ENCODE measurements around the gene ERFL. TPM values are rescaled to one million over a fixed set of nuclear protein-coding genes. Genes with fewer than 3 reads are reported as not detected.
"Not testable (repeated sequence)": the region's sequence is repeated elsewhere in the genome, so short reads cannot be mapped to it uniquely, and the experiment has no call there.

Gene ERFL
- total RNA-seq, 1 experiment from 2014 or later: 0.47 TPM

DNA sequence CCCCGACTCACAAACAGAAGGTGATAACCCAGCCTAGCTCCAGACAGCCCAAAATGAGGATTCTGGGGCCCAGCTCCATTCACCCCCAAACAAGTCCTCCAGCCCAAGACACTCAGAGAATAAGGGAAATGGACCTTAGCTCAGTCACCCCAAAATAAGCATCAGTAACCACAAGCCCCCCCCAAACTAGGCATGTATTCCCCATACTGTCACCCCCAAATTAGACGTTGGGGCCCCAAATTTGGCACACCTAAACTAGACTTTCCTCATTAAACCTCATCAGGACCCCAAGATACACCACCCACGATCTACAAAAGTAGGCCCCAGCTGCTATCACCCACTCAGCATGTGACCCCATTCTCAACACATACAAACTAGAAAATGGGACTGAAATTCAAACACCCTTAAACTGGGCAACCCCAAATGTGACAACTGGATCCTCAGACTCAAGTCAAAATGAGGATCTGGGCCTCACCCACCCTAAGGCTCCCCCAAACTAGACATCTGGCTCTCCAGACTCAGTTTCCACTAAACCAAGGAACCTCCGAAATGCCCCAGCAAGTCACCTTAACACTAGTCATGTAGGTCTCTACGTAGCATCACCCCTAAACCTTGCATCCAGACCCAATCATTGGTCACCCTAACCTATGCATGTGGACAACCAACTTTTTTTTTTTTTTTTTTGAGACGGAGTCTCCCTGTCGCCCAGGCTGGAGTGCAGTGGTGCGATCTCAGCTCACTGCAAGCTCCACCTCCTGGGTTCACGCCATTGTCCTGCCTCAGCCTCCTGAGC is 13.4 kb upstream of the ERFL start:
- no peak for DNase-seq (ENCODE audit: low spot score)

DNA sequence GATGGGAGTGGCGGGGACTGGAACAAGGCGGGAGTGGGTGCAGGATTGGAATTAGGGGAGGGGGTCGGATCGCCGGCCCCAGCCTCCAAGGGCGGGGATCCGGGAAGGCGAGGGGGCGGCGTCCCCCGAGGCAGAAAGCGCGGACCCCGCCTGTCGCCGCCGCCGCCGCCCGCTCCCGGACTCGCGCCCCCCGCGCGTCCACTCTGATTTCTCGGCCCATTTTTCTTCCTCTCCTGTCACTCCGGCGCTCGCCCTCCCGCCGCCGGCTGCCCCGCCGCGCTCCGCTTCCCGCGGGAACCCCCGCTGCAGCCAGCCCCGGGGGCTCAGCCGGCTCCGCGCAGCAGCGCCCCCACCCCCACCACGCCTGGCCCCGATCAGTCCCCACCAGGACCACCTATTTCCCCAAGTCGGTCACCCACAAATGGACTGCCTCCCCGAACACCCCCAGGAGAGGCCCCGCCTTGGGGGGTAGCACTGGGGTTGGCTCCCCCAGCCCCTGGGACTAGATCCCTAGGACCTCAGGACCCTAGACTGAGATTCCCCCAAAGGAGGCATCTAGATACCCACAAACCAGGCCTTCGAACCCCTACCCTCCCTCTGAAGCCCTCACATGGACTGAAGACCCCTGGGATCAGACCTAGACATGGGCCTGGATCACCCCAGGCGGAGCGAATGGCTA is 12.6 kb upstream of the ERFL start:
- no peak for DNase-seq (ENCODE audit: low spot score)

DNA sequence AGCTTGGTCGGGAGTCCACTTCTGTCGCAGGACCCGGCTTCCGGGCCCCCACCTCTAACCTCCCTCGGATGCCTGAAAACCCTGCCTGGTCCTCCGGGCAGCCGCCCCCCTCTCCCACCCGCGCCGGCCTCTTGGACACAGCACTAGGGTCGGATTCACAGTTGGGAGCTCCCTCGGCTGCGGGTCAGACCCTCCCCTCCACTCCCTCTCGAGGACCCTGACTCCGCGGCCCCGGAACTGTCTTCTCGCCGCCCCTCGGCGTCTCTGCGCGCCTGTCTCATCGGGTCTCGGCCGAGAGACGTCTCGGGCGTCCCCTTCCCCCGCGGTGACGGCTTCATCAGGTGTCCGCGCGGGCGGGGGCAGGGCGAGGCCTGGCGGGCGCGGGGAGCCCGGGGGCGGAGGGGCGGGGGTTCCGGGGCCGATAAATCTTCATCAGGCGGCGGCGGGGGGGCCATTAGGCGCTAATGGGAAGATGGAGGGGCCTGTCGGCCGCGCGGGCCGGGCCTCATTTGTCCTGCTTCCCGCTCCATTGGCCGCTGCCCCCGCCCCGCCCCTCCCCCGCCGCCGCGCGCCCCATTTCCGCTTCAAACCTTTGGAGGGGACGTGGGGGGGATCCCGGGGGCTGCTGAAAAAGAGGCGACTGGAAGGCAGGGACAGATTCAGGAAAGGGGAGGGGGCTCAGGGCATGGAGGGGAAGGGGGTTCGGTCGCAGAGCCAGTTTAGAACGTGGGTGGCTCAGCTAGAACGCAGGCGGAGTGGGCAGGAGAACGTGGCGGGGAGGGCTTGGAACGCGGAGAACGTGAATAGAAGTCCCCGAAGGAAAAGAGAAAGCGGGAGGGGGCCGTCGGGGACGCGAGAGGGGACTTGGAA is 11.8 kb upstream of the ERFL start:
- DNase-seq (ENCODE audit: low spot score): no peak

DNA sequence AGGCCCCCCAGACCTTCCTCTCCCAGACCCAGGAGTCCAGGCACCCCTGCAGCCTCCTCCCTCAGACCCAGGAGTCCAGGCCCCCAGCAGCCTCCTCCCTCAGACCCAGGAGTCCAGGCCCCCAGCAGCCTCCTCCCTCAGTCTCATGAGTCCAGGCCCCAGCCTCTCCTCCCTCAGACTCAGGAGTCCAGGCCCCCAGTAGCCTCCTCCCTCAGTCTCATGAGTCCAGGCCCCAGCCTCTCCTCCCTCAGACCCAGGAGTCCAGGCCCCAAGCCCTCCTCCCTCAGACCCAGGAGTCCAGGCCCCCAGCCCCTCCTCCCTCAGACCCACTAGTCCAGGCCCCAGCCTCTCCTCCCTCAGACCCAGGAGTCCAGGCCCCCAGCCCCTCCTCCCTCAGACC is 11.0 kb upstream of the ERFL start:
- not testable (repeated sequence) for DNase-seq (ENCODE audit: low spot score)

DNA sequence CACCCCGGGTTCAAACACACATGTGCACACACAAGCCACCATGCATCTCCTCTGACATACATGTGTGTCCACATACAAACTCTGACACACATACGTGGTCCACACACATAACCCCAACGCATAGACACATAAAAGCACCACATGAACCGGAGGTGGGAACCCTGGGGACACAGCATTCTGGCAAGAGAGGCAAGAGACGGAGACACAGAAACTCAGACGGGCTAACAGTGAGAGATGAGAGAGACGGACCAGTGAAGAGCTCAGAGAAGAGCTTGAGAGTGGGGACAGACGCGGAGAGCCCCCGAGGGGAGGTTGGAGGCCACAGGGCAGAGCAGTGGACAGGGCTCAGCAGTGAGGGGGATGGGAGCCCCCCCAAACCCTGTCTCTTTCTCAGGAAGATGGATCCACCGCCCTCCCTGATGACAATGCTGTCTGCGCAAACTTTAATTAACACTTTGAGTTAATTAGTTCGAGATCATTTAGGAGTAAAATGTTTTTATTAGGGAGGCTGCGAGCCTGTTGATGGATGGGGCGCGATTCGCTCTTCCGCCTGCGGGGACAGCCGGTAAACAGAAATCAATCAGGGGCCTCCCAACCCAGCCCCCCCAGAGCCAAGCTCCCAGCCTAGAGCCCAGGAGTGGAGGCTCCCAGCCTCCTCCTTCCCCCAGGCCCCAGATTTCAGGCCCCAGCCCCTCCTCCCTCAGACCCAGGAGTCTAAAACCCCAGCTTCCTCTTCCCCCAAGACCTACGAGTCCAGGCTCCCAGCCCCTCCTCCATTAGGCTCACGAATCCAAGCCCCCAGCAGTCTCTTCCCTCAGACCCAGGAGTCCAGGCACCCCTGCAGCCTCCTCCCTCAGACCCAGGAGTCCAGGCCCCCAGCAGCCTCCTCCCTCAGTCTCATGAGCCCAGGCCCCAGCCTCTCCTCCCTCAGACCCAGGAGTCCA is 9.5 kb upstream of the ERFL start:
- no peak for DNase-seq (ENCODE audit: low spot score)

DNA sequence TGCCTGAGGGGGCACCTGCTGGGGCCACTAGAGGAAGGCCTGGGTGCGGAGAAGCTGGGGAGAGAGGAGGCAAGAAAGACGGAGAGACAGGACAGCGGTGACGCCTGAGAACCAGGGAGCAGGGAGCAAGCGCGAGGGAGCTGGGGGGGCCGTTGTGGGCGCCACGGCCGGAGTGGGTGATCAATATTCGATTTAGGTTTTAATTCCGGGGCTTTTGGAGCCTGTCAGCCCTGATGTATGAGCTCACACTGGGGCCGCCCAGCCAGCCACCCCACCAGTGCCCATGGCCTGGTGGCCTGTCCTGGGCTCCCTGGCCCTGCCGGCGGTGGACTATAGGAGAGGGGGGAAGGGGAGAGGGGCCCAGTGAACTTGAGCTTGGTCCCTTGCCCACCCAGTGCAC is 8.7 kb upstream of the ERFL start:
- DNase-seq (ENCODE audit: low spot score): no peak

DNA sequence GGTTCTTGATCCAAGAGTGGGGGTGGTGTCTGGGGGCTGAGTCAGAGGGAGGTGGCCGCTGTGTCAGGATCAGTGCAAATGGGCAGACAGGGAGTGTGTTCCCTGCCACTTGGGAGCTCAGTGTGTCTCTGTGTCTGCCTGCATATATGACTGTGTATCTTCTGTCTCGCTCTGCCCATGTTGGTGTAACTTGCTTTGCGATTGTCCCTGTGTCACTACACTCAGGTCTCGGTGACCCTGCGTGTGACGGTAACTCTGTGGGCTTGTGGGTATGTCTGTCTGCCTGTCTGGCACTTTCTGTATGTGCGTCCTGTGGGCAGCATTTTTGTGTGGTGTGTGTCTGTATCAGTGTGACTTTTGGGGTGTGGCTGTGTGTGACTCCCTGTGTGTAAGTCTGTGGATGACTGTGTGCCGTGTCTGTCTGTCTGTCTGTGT is 8.2 kb upstream of the ERFL start:
- peak; percentile 55 for DNase-seq (ENCODE audit: low spot score)

DNA sequence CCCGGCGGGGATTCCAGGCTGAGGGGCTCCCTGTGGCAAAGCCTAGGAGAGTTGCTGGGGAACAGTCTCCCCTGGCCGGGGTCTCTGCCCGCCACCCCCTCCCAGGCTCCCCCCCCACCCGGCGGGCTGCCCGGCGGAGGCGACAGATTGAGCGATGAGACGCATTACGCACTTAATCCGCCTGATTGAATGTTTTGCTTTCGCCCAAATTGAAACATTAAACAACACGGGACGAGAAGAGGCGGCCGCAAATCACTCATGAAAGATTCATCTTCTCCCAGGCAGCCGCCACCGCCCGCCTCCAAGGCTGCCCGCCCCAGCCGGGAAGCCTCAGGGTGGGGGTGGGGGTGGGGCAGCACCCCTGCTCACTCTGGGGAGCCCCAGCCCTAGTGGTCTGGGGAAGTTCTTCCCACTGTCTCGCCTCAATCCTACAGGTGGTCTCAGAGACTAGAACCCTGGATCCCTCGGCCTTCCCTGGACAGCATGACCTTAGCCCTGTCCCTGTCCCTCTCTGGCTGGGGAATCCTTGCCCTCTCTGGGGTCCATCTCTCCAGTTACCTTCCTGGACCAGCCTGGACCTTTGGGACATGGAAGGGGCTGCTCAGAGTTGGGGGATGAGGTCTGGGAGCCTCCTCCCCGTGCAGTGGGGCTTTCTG is 7.6 kb upstream of the ERFL start:
- peak; percentile 29 for DNase-seq (ENCODE audit: low spot score)

DNA sequence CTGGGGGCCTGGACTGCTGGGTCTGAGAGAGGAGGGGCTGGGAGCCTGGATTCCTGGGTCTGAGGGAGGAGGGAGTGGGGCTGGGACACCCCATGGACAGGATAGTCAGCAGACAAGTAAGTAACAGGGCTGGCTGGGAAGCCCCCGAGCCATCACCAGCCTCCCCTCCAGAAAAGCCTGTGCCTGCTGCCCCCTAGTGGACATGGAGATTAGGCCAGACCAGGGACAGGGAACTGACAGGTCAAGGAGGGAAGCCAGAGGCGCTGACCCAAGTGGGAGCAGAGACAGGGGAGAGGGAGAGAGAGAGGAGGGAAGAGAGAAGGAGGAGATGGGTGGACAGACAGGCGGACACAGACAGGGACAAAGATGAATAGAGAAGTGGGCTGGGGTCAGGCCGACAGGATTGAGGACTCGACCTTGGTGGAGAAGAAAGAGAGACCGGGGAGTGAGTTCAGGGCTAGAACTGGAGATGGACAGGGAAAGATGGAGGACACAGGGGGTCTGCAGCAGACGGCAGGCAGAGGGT is 6.7 kb upstream of the ERFL start:
- DNase-seq (ENCODE audit: low spot score): peak; percentile 70

DNA sequence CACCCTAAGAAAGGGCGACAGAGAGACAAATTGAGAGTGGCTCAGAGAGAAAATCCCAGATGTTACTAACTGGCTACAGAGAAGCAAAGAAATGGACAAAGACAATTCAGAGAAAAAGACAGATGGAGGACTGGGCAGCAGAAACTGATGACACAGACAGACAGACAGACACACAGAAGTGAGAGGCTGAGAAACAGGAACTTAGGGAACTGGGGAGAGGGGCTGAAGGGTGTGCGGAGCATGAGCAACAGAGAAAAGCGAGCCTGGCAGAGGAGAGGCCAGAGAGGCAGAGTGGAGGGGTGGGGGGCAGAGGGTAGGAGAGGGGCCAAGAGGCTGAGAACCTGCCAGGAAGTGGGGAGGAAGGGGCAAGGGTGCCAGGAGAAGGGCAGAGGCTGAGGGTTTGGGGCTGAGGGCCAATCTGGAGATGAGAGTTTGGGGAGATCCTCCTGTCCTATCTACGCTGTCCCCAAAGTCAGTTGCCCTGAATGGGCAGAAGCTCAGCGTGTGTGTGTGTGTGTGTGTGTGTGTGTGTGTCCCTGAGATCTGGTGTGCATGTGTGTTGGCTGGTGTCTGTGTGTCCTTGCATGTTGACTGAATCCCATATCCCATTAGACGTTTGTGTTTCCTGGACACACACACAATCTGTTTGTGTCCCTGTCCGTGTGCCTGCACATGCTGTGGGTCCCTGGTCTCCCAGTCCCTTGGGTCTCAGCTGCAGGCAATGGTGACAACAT is 5.6 kb upstream of the ERFL start:
- no peak for DNase-seq (ENCODE audit: low spot score)

DNA sequence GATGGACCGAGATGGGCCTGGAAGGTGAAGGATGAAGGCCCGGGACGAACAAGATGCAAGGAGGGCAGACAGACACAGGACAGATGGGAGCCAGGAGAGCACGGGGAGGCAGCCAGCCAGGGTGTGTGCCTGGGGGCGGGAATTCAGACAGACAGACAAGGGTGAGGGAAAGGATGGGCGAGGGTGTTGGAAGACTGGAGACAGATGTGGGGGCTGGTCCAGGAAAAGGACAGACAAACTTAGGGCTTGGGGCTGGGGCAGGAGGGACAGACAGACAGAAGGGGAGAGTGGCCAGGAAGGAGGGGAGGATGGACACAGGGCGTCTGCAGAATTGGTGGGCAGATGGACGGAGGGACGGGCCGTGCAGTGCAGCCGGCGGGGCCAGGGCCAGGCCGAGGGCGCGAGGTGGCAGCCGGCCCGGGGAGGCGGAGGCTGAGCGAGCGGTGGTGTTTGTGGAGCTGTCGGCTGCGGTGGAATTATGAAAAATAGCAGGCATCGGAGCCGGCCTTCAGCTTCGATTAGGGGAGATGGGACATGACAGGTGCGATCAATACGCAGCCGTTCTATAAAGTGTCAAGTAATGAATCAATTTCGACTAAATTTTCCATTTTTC is 4.6 kb upstream of the ERFL start:
- no peak for DNase-seq (ENCODE audit: low spot score)

DNA sequence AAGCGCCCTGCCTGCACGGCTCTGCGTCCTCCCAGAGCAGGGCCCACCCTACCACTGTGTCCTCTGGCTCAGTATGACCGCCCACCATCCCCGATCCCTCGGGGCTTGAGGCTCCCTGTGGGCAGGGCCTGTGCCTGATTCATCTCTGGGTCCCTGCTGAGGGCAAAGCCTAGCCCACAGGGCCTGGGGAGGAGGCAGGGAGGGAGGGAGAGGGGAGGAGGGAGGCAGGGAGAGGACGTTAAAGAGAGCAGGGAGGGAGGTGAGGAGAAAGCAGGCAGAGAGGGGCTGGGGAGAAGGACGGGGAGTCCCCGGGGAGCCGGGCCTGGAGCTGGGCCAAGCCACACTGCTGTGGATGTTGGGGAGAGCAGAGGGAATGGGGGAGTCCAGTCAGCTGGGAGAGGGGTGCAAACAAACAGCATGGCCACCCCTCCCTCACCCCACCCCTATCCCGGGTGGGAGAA is 4.0 kb upstream of the ERFL start:
- DNase-seq (ENCODE audit: low spot score): no peak

DNA sequence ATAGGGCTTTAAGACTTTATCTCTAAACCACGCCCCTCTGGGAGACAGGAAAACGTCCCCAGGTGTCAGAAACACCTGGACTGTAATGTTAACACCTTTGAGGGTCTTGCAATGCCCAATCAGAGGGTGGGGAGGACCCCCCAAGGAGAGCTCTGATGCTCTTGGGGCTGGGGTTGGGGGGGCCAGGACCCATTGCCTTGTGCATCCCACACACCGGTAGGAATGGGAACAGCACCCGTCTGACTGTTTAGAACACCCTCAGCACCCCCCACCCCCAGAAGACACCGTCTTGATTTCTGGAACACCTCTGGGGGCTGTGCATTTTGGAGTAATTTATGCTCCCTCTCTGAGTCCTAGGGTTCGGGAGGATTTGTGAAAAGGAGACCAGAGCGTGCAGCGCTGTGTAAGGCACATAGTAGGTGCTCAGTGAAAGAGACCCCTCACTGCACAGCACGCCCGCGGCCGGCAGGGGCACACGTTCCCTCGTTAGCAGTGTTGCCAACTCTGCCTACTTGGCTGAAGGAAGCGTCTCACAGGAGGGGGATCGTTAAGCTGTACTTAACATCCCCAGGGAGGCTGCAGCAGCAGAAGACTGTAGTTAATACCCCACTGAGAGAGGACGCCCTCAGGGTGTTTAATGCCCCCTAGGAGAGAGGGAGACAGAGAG is 2.8 kb upstream of the ERFL start:
- no peak for DNase-seq (ENCODE audit: low spot score)

DNA sequence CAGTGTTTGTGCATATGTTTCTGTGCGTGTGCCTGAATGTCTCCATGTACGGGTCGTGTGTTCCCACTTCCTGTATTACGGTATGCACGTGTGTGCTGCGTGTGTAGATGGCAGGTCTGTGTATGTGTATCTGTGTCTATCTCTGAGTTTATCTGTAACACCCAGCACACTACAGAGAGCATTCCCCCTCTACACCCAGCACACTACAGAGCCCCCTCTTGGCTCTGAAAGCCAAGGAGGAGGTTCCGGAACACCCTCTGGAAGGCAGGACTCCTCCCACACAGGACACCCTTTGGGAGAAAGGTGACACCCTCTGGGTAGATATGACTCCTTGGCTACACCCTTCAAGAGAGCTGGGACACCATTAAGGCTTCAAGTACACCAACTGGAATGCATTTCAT is 2.1 kb upstream of the ERFL start:
- no peak for DNase-seq (ENCODE audit: low spot score)

DNA sequence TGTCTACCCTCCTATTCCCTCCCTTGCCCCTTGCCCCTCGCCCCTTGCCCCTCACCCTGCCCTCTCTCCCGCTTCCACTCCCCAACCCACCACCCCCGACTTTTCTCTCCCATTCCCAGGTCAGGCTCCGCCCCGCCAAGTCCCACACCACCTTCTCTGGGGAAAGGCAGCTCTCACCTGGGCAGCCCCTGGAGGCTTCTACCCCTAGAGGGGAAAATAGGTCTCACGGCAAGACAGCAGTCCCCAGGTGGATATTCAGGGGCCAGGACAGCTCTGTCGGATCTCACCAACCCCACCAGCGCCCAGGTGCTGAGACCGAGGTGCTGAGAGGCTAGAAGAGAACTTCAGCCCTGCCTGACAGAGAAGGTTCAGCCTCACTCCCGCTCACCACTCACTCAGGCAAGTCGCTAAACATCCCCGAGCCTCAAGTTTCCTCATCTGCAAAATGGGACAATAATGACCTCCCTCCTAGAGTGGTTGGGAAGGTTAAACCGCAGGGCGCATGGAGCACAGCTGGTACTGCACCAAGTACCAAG is 1.4 kb upstream of the ERFL start:
- DNase-seq (ENCODE audit: low spot score): no peak

DNA sequence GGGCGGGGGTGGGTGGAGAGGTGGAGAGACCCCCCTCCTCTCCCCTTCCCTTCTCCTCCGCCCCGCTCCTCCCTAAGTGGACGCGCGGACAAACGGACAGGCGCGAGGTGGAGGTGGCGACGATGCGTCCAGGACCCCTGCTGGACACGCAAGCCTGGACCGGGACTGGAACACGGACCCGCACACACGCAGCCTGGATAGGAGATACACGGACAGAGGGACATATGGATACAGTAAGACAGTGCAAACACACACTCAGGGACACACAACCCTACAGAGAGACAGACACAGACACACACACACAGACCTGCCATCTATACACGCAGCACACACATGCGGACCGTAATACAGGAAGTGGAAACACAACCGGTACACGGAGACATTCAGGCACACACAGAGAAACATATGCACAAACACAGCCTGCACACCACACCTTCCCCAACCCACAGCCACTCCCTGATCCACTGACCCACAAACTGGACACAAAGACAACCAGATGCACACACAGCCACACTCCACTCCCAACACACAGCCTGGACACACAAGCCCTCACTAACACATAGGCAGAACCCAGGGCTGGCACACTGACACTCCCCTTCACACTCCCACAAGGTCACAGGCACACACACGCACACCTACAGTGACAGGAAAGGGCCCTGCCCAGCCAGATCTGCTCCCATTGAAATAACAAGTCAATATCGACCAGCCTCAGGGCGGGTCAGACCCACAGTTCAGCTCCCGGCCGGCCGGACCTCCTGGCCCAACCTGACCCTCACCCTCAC is 696 bp upstream of the ERFL start:
- DNase-seq (ENCODE audit: low spot score): no peak

DNA sequence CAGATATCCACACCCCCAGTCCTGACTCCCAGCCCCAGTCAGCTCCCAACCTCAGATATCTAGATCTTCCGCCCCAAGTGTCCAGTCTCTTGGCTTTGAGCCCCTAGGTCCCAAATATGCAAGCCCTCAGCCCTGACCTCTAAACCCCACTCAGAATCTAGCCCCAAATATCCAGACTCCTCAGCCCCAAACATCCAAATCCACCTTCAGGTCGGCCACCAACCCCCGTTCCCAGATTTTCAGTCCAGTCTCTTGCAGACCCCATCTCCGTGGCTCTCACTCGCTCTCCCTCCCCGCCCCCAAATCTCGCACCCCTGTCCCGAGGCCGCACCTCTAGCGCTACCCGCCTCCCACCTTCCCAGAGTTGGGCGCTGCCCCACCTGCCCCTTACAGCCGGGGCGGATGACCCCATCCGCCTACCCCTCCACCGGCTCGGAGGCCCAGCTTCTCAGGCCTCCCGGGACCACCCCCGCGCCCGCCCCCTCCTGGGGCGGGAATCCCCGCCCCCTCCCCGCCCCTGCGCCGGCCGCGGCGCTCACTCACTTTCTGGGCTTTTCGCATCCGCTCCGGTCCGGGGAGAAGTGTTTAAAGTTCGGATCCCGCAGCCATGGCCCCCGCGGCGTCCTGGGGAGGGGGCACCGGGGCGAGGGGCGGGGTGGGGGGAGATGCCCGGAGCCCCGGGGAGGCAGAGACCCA is 604 bp downstream of the ERFL start:
- DNase-seq (ENCODE audit: low spot score): no peak
